Skeletal muscle satellite cell (primary cell): ENCODE results near the gene LAYN.

Experiments
- H3K27me3 ChIP-seq: 2 replicates; pipeline ENCODE4 v1.7.0; 2013; ENCODE audit warnings: low read length; ENCODE audit not compliant: control insufficient read depth, insufficient read depth
- H3K36me3 ChIP-seq: 2 replicates; pipeline ENCODE4 v1.7.0; 2013; ENCODE audit warnings: mild to moderate bottlenecking, control low read depth, low read length; ENCODE audit not compliant: insufficient read depth
- H3K4me1 ChIP-seq: 2 replicates; pipeline ENCODE4 v1.7.0; 2013; ENCODE audit warnings: low read length; ENCODE audit not compliant: control insufficient read depth, insufficient read depth
- H3K4me2 ChIP-seq: 2 replicates; pipeline ENCODE4 v1.7.0; 2013; ENCODE audit warnings: mild to moderate bottlenecking, low read length
- H3K4me3 ChIP-seq: 2 replicates; pipeline ENCODE4 v1.7.0; 2013; ENCODE audit warnings: low read length
- H3K9ac ChIP-seq: 2 replicates; pipeline ENCODE4 v1.7.0; 2013; ENCODE audit warnings: mild to moderate bottlenecking, low read depth, low read length, moderate library complexity
- H3K9me3 ChIP-seq: replicated peaks from 2 replicates; pipeline ENCODE4 v1.7.0; 2013; ENCODE audit warnings: mild to moderate bottlenecking, control low read depth, low read length
- small RNA-seq: library from RNA; depleted of rRNA; stranded (forward); fragments of <200 nt; gene quantifications from one replicate; pipeline ENCODE3, GENCODE V24; 2012

The LAYN gene

GRCh38 chr11:111603611-111604130, 63.2 kb downstream of the LAYN start:
- Histone ChIP-seq H3K9me3 (no peaks in the 10 kb centered on the region), H3K4me2 (peak overlapping the region; percentile 90), H3K4me1 (peaks cover 24% of the 10 kb centered on the region), H3K9ac (peak overlapping the region; percentile 97), H3K4me3 (peak overlapping the region; percentile 88), H3K36me3 (no peaks in the 10 kb centered on the region), H3K27me3 (no peaks in the 10 kb centered on the region)

GRCh38 chr11:111604392-111605009, 64.0 kb downstream of the LAYN start:
- no peaks in the 10 kb centered on the region for H3K36me3 ChIP-seq
- no peaks in the 10 kb centered on the region for H3K9me3 ChIP-seq
- peak overlapping the region; percentile 88 for H3K4me3 ChIP-seq
- peak overlapping the region; percentile 90 for H3K4me2 ChIP-seq
- H3K9ac ChIP-seq: peak overlapping the region; percentile 97
- H3K27me3 ChIP-seq: no peaks in the 10 kb centered on the region
- peaks cover 22% of the 10 kb centered on the region for H3K4me1 ChIP-seq

GRCh38 chr11:111605681-111606080, 65.2 kb downstream of the LAYN start:
- H3K36me3 ChIP-seq: no peaks in the 10 kb centered on the region
- H3K9ac ChIP-seq: no peak overlapping the region
- peak overlapping the region; percentile 7 for H3K4me2 ChIP-seq
- no peaks in the 10 kb centered on the region for H3K9me3 ChIP-seq
- H3K4me1 ChIP-seq: peaks cover 22% of the 10 kb centered on the region
- H3K4me3 ChIP-seq: no peak overlapping the region
- H3K27me3 ChIP-seq: no peaks in the 10 kb centered on the region

GRCh38 chr11:111606986-111607385, 66.5 kb downstream of the LAYN start:
- peak overlapping the region; percentile 18 for H3K4me2 ChIP-seq
- H3K4me1 ChIP-seq: peaks cover 16% of the 10 kb centered on the region
- H3K36me3 ChIP-seq: no peaks in the 10 kb centered on the region
- H3K27me3 ChIP-seq: no peaks in the 10 kb centered on the region
- no peaks in the 10 kb centered on the region for H3K9me3 ChIP-seq
- no peak overlapping the region for H3K4me3 ChIP-seq
- H3K9ac ChIP-seq: no peak overlapping the region

- Histone ChIP-seq H3K9me3 (no peaks in the 10 kb centered on the region), H3K9ac (no peak overlapping the region), H3K4me1 (peaks cover 16% of the 10 kb centered on the region)
These were observed 67.2 kb downstream of the LAYN start for GRCh38 chr11:111607751-111608150.

More at GRCh38 chr11:111607751-111608150, 67.2 kb downstream of the LAYN start:
- Histone ChIP-seq H3K4me3 (no peak overlapping the region), H3K27me3 (no peaks in the 10 kb centered on the region), H3K4me2 (no peak overlapping the region), H3K36me3 (no peaks in the 10 kb centered on the region)

Small RNA genes within 50 kb of the gene (small RNA-seq; reads per million reads assigned to genes)
- gene MIR34B (13.4 reads per million, percentile 92 among the genes with 10 or more reads in this experiment), gene MIR34C (12.2 reads per million, percentile 92 among the genes with 10 or more reads in this experiment)
